HCT116 (cell line): ENCODE results near the gene ASPG. TPM values are rescaled to one million over a fixed set of nuclear protein-coding genes. Genes with fewer than 3 reads are reported as not detected.

ENCODE experiments used
- ATAC-seq: fragments of 200-7000 bp; cut with Tn5 transposase; 2 replicates; pipeline ENCODE4 v1.9.1; 2020; ENCODE audit warnings: mild to moderate bottlenecking, moderate library complexity
- BruUV-seq: library from RNA; stranded (reverse); fragments of 400-500 nt; replicated peaks from 2 replicates; lab custom pipeline; 2021; lab: Mats Ljungman, UMichigan
- CTCF ChIA-PET: fragments of 300-600 bp; sonication (Branson Sonifier 250); formaldehyde crosslinking; loops from one replicate; lab custom pipeline; 2021; ENCODE audit warnings: antibody characterized with exemption; lab: Charles Lee
- POLR2A ChIA-PET: fragments of 300-600, 350-600 bp; sonication (Branson Sonifier 250); formaldehyde crosslinking; loops from one replicate; lab custom pipeline; 2021; ENCODE audit warnings: antibody characterized with exemption; lab: Charles Lee
- RAD21 ChIA-PET, 2 experiments: fragments of 300-600 bp; sonication (Branson Sonifier 250); formaldehyde crosslinking; loops; one replicate each; lab custom pipeline; 2023; ENCODE audit warnings: low total read pairs in 2 of 2; ENCODE audit not compliant: uncharacterized antibody in 2 of 2, unreplicated experiment in 2 of 2, low non-redundant PET in 1 of 2; lab: Charles Lee
- DNase-seq: peaks from one replicate; pipeline ENCODE4 v3.0.0-alpha.2; 2010; ENCODE audit warnings: low read depth, low spot score
- H2AFZ ChIP-seq: fragments of 200-600 bp; shearing (Covaris generic), sonication (generic); 2 replicates; pipeline ENCODE4 v1.6.1; 2017; ENCODE audit warnings: low read depth, mixed run types, mixed read lengths, antibody characterized with exemption, low read length; ENCODE audit not compliant: poor library complexity, severe bottlenecking
- H3K27ac ChIP-seq: 2 replicates; pipeline ENCODE4 v1.5.1; 2012; ENCODE audit warnings: low read depth, low read length
- H3K27me3 ChIP-seq: fragments of 200-600 bp; sonication (generic); 2 replicates; pipeline ENCODE4 v1.6.1; 2016; ENCODE audit warnings: mixed run types, low read length, mixed read lengths; ENCODE audit not compliant: insufficient read depth
- H3K36me3 ChIP-seq, 2 experiments: fragments of 200-500 bp in 1 of 2; fragments of 200-600 bp in 1 of 2; sonication (Bioruptor generic) in 1 of 2; sonication (generic) in 1 of 2; 2 replicates each; pipeline versions ENCODE4 v1.5.1 to v1.6.1; 2014 to 2016; ENCODE audit warnings: low read length in 2 of 2, inconsistent platforms in 1 of 2, mixed read lengths in 1 of 2, mixed run types in 1 of 2; ENCODE audit not compliant: insufficient read depth in 2 of 2, control insufficient read depth in 1 of 2
- H3K4me1 ChIP-seq, 2 experiments: fragments of 200-600 bp in 1 of 2; sonication (generic) in 1 of 2; 2 replicates each; pipeline versions ENCODE4 v1.5.1 to v1.6.1; 2012 to 2017; ENCODE audit warnings: low read length in 2 of 2, inconsistent platforms in 1 of 2, mild to moderate bottlenecking in 1 of 2, mixed read lengths in 1 of 2, mixed run types in 1 of 2, moderate library complexity in 1 of 2; ENCODE audit not compliant: insufficient read depth in 2 of 2, control insufficient read depth in 1 of 2
- H3K4me2 ChIP-seq: fragments of 200-600 bp; sonication (generic); 2 replicates; pipeline ENCODE4 v1.6.1; 2017; ENCODE audit warnings: mixed run types, low read length, mixed read lengths
- H3K4me3 ChIP-seq, 2 experiments: fragments of 200-600 bp in 1 of 2; sonication (generic) in 1 of 2; replicated peaks in 1 of 2; 2 replicates each; pipeline ENCODE4 v1.5.1; 2011 to 2016; ENCODE audit warnings: low read length in 2 of 2, control low read depth in 1 of 2, low read depth in 1 of 2, mild to moderate bottlenecking in 1 of 2, mixed read lengths in 1 of 2, mixed run types in 1 of 2
- H3K79me2 ChIP-seq: fragments of 200-600 bp; sonication (generic); 2 replicates; pipeline ENCODE4 v1.6.1; 2017; ENCODE audit warnings: mild to moderate bottlenecking, mixed run types, low read length, moderate library complexity, mixed read lengths; ENCODE audit not compliant: insufficient read depth
- H3K9ac ChIP-seq: fragments of 200-600 bp; sonication (generic); 2 replicates; pipeline ENCODE4 v1.6.1; 2016; ENCODE audit warnings: low read length, mixed read lengths
- H3K9me2 ChIP-seq: fragments of 200-600 bp; sonication (generic), shearing (Covaris generic); 2 replicates; pipeline ENCODE4 v1.6.1; 2017; ENCODE audit warnings: mixed run types, mild to moderate bottlenecking, moderate library complexity; ENCODE audit not compliant: insufficient read depth
- H3K9me3 ChIP-seq, 2 experiments: fragments of 200-500 bp in 1 of 2; fragments of 200-600 bp in 1 of 2; sonication (Bioruptor generic) in 1 of 2; sonication (generic) in 1 of 2; 2 replicates each; pipeline ENCODE4 v1.6.1; 2014 to 2017; ENCODE audit warnings: low read length in 2 of 2, mixed read lengths in 2 of 2, inconsistent platforms in 1 of 2, low read depth in 1 of 2, mild to moderate bottlenecking in 1 of 2, mixed run types in 1 of 2, moderate library complexity in 1 of 2; ENCODE audit not compliant: control insufficient read depth in 1 of 2, insufficient read depth in 1 of 2
- H4K20me1 ChIP-seq: fragments of 200-600 bp; sonication (generic), shearing (Covaris generic); 2 replicates; pipeline ENCODE4 v1.6.1; 2017; ENCODE audit warnings: mixed run types, mild to moderate bottlenecking, moderate library complexity; ENCODE audit not compliant: insufficient read depth
- CEBPB ChIP-seq: IDR thresholded peaks from 2 replicates; pipeline ENCODE4 v1.6.1; 2012; ENCODE audit warnings: low read depth
- EGR1 ChIP-seq: IDR thresholded peaks from 2 replicates; pipeline ENCODE4 v1.6.1; 2012; ENCODE audit warnings: low read depth
- EZH2 ChIP-seq: fragments of 200-600 bp; sonication (generic); IDR thresholded peaks from 2 replicates; pipeline ENCODE4 v1.6.1; 2017; ENCODE audit warnings: antibody characterized with exemption, mixed run types
- EZH2phosphoT487 ChIP-seq: fragments of 200-600 bp; IDR thresholded peaks from 2 replicates; pipeline ENCODE4 v1.6.1; 2018; ENCODE audit warnings: antibody characterized with exemption, borderline replicate concordance
- FOSL1 ChIP-seq: IDR thresholded peaks from 2 replicates; pipeline ENCODE4 v1.6.1; 2012; ENCODE audit warnings: low read depth
- JUND ChIP-seq: IDR thresholded peaks from 2 replicates; pipeline ENCODE4 v1.6.1; 2012
- POLR2A ChIP-seq: IDR thresholded peaks from 2 replicates; pipeline ENCODE4 v1.7.0; 2011; ENCODE audit warnings: borderline replicate concordance; ENCODE audit not compliant: insufficient read depth, insufficient read length; ENCODE audit errors: extremely low read depth
- POLR2AphosphoS5 ChIP-seq: IDR thresholded peaks from 2 replicates; pipeline ENCODE4 v1.6.1; 2011; ENCODE audit warnings: mild to moderate bottlenecking, low read depth, low read length, moderate library complexity
- RAD21 ChIP-seq: IDR thresholded peaks from 2 replicates; pipeline ENCODE4 v1.6.1; 2012; ENCODE audit warnings: low read depth, mild to moderate bottlenecking
- SIN3A ChIP-seq: IDR thresholded peaks from 2 replicates; pipeline ENCODE4 v1.6.1; 2012; ENCODE audit warnings: low read depth
- SP1 ChIP-seq: IDR thresholded peaks from 2 replicates; pipeline ENCODE4 v1.6.1; 2012; ENCODE audit warnings: low read depth
- SRF ChIP-seq: IDR thresholded peaks from 2 replicates; pipeline ENCODE4 v1.6.1; 2012; ENCODE audit warnings: low read depth
- TCF7L2 ChIP-seq: IDR thresholded peaks from 2 replicates; pipeline ENCODE4 v1.7.0; 2011; ENCODE audit warnings: borderline replicate concordance, inconsistent platforms; ENCODE audit not compliant: insufficient read depth, insufficient read length; ENCODE audit errors: extremely low read depth
- ZFX ChIP-seq: fragments of 450-650 bp; IDR thresholded peaks from 2 replicates; pipeline ENCODE4 v1.6.1; 2017
- intact Hi-C: fragments of 100-400 bp; cut with micrococcal nuclease; formaldehyde crosslinking; loops from 2 replicates; pipeline ENCODE4 v1.10.0; 2022
- total RNA-seq: library from RNA; stranded (reverse); gene quantifications from one replicate; pipeline ENCODE4 v1.2.1, GENCODE V29; 2021; ENCODE audit not compliant: unreplicated experiment
- TF ChIP-seq, protein P1 (sequence below): IDR thresholded peaks from 2 replicates; pipeline ENCODE4 v1.6.1; 2012
- TF ChIP-seq, protein P2 (sequence below), 3 experiments: fragments of 200-600 bp in 1 of 3; sonication (generic) in 1 of 3; IDR thresholded peaks in 2 of 3; conservative IDR thresholded peaks in 1 of 3; 2 replicates each; pipeline ENCODE4 v1.5.1; 2012 to 2017; ENCODE audit warnings: low read depth in 2 of 3, low read length in 2 of 3, antibody characterized with exemption in 1 of 3, borderline replicate concordance in 1 of 3, control low read depth in 1 of 3, mild to moderate bottlenecking in 1 of 3, mixed read lengths in 1 of 3, mixed run types in 1 of 3, moderate library complexity in 1 of 3; ENCODE audit not compliant: insufficient read depth in 1 of 3
- TF ChIP-seq, protein P3 (sequence below): IDR thresholded peaks from 2 replicates; pipeline ENCODE4 v1.6.1; 2011; ENCODE audit warnings: mild to moderate bottlenecking, low read length, moderate library complexity; ENCODE audit not compliant: insufficient replicate concordance; ENCODE audit errors: extremely low read depth
- TF ChIP-seq, protein P4 (sequence below): IDR thresholded peaks from 2 replicates; pipeline ENCODE4 v1.6.1; 2012; ENCODE audit warnings: low read depth

Gene ASPG
- total RNA-seq, 1 experiment from 2014 or later, result not detected

DNA sequence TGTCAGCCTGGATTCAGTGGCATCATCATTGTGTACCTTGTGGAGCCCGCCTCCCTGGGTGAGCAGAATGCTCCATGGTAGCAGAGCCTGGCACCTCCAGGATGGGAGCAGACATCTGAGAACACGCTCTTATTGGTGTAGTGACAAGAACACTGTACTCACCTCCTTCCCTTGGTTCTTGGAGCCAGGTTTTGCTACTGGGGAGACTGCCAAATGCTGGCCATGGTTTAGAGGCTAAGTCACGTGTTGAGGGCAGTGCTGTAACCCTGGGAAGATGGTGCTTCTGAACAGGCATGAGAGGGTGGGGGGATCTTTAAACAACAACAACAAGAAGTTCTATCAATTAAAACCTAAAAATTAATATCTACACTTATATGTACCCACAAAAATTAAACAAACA is 47.6 kb upstream of the ASPG start:
- Histone ChIP-seq H4K20me1 (no peaks in the 10 kb centered on the region), H3K79me2 (no peaks in the 10 kb centered on the region), H3K36me3 (no peaks in the 10 kb centered on the region), H3K4me3 (no peak overlapping the region), H3K9ac (no peak overlapping the region), H2AFZ (no peak overlapping the region), H3K27ac (no peak overlapping the region), H3K9me3 (no peaks in the 10 kb centered on the region), H3K4me2 (no peak overlapping the region), H3K4me1 (no peaks in the 10 kb centered on the region), H3K9me2 (no peaks in the 10 kb centered on the region)
- DNase-seq, result no peak
- ChIA-PET POLR2A (no interaction called here), RAD21 (no interaction called here)
- BruUV-seq, result no TSS peak
- intact Hi-C loops, result no loop called here
- TF ChIP-seq EZH2 (no peak), FOSL1 (no peak), POLR2A (no peak), TCF7L2 (no peak), SP1 (no peak), JUND (no peak), RAD21 (no peak), SIN3A (no peak), EGR1 (no peak), EZH2phosphoT487 (no peak), SRF (no peak), ZFX (no peak), POLR2AphosphoS5 (no peak), CEBPB (no peak)
- TF ChIP-seq, protein P1, sequence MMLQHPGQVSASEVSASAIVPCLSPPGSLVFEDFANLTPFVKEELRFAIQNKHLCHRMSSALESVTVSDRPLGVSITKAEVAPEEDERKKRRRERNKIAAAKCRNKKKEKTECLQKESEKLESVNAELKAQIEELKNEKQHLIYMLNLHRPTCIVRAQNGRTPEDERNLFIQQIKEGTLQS, result no peak
- TF ChIP-seq, protein P2, sequence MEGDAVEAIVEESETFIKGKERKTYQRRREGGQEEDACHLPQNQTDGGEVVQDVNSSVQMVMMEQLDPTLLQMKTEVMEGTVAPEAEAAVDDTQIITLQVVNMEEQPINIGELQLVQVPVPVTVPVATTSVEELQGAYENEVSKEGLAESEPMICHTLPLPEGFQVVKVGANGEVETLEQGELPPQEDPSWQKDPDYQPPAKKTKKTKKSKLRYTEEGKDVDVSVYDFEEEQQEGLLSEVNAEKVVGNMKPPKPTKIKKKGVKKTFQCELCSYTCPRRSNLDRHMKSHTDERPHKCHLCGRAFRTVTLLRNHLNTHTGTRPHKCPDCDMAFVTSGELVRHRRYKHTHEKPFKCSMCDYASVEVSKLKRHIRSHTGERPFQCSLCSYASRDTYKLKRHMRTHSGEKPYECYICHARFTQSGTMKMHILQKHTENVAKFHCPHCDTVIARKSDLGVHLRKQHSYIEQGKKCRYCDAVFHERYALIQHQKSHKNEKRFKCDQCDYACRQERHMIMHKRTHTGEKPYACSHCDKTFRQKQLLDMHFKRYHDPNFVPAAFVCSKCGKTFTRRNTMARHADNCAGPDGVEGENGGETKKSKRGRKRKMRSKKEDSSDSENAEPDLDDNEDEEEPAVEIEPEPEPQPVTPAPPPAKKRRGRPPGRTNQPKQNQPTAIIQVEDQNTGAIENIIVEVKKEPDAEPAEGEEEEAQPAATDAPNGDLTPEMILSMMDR (IDR thresholded peaks at IDR 0.05 in 2 of 3, conservative IDR thresholded peaks at IDR 0.05 in 1 of 3; ENCODE audit: borderline replicate concordance in 1 of 3, insufficient read depth in 1 of 3, low read depth in 2 of 3, low read length in 2 of 3), result no peak
- TF ChIP-seq, protein P3, sequence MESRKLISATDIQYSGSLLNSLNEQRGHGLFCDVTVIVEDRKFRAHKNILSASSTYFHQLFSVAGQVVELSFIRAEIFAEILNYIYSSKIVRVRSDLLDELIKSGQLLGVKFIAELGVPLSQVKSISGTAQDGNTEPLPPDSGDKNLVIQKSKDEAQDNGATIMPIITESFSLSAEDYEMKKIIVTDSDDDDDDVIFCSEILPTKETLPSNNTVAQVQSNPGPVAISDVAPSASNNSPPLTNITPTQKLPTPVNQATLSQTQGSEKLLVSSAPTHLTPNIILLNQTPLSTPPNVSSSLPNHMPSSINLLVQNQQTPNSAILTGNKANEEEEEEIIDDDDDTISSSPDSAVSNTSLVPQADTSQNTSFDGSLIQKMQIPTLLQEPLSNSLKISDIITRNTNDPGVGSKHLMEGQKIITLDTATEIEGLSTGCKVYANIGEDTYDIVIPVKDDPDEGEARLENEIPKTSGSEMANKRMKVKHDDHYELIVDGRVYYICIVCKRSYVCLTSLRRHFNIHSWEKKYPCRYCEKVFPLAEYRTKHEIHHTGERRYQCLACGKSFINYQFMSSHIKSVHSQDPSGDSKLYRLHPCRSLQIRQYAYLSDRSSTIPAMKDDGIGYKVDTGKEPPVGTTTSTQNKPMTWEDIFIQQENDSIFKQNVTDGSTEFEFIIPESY, result no peak
- TF ChIP-seq, protein P4, sequence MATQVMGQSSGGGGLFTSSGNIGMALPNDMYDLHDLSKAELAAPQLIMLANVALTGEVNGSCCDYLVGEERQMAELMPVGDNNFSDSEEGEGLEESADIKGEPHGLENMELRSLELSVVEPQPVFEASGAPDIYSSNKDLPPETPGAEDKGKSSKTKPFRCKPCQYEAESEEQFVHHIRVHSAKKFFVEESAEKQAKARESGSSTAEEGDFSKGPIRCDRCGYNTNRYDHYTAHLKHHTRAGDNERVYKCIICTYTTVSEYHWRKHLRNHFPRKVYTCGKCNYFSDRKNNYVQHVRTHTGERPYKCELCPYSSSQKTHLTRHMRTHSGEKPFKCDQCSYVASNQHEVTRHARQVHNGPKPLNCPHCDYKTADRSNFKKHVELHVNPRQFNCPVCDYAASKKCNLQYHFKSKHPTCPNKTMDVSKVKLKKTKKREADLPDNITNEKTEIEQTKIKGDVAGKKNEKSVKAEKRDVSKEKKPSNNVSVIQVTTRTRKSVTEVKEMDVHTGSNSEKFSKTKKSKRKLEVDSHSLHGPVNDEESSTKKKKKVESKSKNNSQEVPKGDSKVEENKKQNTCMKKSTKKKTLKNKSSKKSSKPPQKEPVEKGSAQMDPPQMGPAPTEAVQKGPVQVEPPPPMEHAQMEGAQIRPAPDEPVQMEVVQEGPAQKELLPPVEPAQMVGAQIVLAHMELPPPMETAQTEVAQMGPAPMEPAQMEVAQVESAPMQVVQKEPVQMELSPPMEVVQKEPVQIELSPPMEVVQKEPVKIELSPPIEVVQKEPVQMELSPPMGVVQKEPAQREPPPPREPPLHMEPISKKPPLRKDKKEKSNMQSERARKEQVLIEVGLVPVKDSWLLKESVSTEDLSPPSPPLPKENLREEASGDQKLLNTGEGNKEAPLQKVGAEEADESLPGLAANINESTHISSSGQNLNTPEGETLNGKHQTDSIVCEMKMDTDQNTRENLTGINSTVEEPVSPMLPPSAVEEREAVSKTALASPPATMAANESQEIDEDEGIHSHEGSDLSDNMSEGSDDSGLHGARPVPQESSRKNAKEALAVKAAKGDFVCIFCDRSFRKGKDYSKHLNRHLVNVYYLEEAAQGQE, result no peak
- TF ChIP-seq, all 23 proteins: peak for 0
- H3K27me3 ChIP-seq, result no peaks in the 10 kb centered on the region
- no peak for ATAC-seq
- CTCF ChIA-PET, result no interaction called here
